ENCODE measurements around the gene PRKCE.

PRKCE gene

DNA sequence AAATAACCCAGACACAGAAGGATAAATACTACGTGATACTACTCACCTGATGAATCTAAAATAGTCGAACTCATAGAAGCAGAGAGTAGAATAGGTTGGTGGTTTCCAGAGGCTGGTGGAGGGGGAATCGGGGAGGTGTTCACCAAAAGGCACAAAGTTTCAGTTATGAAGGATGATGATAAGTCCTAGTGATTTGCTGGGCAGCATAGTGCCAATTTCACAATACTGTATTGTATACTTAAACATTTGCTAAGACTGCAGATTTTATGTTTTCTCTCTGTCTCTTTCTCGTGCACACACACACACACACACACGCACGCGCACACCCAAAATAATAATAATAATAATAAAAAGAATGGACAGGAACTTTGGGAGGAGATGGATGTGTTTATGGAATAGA is 425.4 kb downstream of the PRKCE start:
- DNase-seq (ENCODE audit: low spot score), result no peak

DNA sequence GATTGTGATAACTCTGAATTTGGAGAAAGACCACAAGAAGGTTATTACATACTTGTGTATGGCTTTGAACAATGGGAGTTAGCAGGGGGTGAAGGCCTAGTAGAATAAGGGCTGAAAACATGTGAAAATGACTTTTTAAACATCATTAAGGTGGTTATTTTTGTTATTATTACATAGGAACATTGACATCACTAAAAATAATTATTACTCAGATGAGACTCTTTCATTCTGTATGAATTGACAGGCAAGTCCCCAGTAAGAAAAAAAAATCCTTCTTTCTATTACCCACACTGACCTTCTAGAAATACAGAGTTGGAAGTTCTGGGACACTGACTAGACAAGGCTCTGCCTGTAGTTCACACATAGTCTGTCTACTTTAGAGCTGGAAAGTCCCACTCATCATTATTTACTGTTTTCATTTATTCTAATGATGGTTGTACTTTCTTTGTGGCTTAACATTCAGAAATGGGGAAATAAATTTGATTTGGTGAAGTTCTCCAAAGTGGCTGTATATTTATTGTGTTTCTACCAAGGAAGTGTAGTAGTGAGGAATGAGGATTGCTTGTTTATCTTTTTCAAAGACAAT is 426.1 kb downstream of the PRKCE start:
- no peak for DNase-seq (ENCODE audit: low spot score)

DNA sequence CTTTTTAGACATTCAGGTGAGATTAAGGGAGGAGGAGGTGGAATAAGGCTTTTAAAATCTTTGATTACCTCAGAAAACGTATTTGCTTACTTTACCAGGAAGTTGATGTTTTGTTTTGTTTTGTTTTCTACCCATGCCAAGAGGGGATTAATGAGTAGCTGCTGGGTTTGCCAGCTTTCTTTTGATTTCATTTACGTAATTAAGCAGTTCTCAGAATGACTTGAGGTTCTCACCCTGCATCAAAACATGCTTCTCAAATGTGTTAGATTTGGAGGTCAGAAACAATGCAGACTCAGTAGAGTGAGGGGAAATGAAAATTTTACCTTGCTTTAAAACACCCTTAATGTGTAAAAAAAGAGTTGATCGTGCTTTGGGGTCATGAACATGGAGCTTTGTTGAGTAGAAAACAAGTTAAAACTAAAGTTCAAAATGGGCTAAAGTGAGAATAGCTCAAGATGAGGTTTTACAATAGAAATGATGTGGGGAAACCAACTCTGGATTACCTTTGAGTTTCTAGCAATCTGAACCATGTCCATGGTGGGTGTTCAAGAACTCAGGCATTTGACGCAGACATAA is 428.6 kb downstream of the PRKCE start:
- DNase-seq (ENCODE audit: low spot score), result no peak

DNA sequence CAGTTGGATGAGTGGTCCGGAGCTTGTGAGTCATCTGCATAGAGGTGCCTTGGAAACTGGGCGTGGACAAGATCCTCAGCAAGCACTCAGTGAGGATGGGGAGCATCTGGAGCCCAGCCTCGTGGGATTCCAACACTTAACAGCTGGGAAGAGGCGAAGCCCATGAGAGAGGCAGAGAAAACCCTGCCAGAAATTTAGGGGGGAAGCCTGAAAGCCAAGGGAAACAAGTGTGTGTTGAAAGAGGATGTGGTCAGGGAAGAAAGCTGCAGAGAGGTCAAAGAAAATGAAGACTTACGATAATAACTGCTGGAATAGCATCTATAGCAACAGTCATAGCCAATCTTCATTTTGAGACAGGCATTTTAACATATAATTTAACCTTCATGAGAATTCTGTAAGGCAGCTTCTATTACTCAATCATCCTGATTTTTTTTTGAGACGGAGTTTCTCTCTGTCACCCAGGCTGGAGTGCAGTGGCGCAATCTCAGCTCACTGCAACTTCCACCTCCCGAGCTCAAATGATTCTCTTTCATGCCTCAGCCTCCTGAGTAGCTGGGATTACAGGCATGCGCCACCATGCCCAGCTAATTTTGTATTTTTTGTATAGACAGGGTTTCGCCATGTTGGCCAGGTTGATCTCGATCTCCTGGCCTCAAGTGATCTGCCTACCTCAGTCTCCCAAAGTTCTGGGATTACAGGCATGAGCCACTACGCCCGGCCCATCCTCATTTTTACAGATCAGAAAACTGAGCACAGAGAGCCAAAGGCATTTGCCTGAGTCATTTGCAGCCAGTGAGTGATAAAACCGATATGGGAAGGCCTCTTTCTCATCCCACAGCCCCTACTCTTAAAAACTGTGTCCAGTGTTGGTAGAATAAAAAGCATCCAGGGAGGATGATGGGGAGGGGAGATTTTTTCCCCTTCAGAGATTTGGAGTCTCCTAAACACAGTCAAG is 431.3 kb downstream of the PRKCE start:
- no peak for DNase-seq (ENCODE audit: low spot score)

DNA sequence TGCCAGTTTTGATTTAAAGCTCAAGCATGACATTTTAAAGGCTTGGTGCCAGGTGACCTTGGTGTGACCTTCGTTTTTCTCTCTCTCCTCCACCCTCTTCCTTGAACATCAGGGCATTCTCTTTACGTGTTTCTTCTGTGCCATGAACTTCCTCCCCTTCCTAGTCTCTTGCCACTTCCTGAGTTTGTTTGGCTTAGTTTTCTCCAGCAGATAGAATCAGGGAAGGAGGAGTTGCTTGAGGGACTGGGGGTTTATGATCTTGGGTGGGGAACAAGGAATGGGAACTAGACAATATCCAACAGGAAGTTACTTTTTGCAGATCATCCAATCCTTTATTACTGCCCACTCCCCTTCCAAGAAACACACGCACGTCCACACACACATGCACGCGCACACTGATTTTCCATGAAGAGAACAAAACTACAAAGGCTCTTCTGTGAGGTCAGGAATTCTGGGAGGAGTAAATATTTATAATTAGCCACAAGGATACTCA is 435.1 kb downstream of the PRKCE start:
- DNase-seq (ENCODE audit: low spot score), result no peak

DNA sequence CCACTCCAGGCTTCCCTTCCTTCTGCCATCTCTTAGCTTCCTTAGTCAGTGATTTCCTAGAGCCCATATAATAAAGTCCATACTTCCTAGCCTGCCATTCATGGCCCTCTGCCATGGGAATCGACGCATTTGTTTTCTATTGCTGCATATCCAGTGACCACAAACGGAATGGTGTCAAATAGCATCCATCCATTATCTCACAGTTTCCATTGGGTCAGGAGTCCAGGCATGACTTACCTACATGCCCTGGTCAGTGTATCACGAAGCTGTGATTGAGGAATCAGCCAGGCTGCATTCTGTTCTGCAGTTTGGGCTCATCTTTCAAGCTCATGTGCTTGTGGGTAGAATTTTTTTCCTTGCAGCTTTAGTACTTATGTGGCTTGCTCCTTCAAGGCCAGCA is 436.0 kb downstream of the PRKCE start:
- DNase-seq (ENCODE audit: low spot score), result no peak

DNA sequence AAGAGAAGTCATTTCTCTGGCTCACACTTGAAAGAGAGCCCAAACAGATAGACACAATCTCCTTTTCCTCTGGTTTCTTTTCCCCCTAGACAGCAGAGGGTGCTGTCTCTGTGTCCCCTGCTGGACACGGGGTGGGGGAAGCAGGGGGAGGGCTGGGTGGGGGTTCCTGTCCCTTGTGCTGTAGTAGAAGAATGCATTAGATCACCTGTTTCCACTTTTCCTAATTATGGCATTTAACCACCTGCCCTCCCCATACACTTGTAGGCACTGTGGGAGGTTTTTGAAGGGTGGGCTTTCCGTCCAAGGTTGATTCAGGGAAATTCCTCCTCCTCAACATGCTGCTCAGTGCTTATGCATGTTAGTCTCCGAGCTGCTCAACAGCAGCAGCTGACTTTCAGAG is 439.5 kb downstream of the PRKCE start:
- DNase-seq (ENCODE audit: low spot score), result peak; percentile 41

DNA sequence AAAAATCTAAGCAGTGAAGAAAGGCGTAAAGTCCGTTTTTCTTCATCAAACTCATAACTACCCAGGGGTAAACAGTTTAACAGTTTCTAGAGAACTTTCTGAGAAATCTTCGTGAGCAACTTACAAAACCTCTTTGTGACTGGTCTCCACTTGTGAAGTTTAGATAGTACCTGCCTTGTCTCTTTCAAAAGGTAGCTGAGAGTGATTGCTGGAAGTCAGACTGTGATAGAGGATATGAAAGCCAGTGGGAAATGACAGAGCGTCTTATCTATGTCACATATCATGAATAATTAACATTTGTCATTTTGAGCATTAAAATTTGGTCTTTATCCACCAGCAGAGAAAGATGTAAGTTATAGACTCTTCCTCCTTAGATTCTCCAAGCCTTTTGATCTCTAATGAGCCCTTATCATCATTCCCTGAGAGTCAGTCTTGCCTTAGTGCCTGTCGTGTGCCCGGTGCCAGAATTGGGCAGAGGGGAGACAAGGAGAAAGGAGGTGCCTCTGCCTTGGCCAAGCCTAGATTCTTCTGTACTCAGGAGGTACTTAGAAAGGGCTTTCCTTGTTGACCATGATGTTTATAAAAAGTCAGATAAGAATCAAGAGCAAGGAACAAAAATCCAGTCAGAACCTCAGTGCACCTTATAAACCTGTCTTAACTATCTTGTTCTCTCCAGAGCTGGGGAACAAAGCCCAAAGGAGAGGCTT is 440.6 kb downstream of the PRKCE start:
- no peak for DNase-seq (ENCODE audit: low spot score)

DNA sequence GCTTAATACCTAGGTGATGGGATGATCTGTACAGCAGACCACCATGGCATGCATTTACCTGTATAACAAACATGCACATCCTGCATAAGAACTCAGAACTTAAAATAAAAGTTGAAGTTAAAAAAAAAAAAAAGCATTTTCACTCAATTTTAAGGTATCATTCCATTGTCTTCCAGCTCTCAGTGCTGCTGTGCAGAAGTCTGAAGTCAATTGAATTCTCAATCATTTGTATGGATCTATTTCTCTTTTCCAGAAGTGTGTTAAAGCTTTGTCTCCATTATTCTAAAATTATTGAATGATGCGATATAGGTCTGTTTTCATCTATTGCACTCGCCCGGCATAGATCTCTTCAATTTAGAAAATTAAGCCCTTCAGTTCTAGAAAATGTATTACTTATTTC is 443.2 kb downstream of the PRKCE start:
- DNase-seq (ENCODE audit: low spot score), result no peak

DNA sequence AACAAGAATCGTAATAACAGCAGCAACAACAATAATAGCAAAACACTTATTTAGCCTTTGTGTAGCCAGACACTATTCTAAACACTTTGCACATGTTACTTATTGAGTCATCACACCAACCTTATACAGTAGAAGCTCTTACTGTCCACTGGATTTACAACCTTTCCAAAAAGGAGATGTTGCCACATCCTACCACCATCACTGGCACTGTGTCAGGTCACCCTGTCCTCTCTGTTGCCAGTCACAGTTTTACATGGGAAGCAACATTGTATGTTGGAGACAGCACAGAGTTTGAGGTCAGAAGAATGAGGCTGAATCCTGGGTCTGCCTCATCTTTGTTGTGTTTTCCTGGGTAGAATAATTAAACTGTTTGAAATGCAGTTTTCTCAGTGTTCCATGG is 444.4 kb downstream of the PRKCE start:
- DNase-seq (ENCODE audit: low spot score), result no peak

DNA sequence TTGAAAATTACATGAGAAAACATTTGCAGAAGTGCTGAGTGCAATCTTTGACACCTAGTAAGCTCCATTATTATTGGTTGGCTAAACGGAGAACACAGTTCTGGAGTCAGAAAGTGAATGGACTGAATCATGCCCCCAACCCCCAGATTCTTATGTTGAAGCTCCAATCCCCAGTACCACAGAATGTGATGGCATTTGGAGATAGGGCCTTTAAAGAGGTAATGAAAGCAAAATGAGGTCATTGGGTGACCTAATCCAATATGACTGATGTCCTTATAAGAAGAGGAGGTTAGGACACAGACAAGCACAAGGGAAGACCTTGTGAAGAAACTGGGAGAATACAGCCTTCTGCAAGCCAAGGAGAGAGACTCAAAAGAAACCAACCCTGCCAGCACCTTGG is 444.8 kb downstream of the PRKCE start:
- no peak for DNase-seq (ENCODE audit: low spot score)

DNA sequence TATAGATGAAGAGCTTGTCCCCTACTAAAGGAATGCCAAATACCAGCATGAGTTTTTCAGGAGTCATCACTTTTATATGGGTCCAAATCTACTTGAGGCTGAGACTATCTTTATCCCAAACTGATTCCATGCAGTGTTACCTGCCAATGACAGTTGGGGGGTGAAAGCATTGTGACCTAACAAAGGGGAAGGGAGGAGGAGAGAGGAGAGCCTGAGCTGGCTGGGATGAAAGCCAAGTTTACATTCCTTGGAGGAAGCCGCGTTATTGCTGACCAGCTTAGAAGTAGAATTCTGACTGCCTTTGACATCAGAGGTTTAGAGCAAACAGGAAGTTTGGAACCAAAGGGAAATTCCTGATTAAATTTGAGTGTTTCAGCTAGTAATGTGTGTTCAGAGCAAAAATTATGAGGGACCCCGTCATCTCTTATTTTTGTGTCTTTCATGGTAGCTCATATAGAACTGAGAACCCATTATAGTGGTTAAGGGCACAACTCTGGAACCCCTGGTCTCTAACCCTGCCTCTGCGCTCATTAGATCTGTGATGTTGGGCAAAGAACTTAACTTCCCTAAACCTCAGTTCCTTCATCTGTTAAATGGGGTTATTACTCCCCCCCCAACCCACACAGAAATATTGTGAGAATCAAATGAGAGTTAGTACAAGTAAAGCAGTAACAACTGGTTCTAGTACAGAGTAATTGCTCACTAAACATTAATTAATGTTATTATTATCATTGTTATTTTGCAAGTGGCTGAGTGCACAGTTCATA is 446.4 kb downstream of the PRKCE start:
- DNase-seq (ENCODE audit: low spot score), result peak; percentile 55

DNA sequence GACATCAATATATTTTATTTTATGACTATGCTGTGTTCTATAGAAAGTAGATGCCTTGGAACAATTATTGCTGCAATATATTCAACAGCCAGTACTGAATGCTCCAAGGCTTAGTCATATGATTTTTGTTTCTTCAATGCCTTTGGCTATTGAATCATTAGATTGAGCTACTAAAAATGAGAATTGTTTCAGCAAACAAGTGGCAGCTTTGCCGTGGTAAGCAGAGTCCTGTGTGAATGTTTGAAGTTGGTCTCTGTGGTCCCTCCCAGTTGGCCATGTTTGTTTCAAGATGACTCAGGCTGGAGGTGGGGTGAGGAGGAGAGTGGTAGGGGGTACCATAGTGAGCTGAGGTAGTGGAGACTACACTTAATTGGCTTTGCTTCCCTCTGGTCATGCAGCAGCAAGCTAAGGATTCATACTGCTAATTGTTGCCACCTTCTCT is 447.2 kb downstream of the PRKCE start:
- DNase-seq (ENCODE audit: low spot score), result no peak

DNA sequence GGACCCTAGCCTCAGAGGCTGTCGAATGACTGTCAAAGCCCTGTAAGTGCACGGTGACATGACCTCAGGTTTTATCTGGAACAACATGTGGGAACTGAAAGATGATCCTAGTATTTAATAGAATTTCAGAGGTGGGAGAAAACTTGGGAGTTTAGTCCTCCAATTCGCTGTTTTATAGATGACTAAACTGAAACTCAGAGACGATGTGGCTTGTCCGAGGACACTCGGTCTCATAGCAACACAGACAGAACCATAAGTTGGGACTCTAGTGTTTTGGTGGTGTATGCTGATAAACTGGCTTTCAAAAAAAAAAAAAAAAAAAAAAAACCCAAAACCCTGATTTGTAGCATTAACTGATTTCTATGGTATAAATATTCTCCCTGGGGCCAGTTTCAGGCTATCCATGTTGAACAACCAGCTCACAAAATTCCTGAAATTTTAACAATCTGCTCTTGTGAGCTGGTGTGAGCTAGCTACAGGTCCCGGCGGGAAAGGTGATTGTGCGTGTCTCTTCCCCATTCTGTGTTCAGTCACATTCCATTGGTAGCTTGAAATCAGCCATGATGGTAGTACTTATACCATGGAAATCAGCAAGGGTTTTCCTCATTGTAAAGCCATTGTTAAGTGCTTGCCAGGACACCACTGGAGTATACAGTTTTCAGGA is 450.2 kb downstream of the PRKCE start:
- DNase-seq (ENCODE audit: low spot score), result no peak

DNA sequence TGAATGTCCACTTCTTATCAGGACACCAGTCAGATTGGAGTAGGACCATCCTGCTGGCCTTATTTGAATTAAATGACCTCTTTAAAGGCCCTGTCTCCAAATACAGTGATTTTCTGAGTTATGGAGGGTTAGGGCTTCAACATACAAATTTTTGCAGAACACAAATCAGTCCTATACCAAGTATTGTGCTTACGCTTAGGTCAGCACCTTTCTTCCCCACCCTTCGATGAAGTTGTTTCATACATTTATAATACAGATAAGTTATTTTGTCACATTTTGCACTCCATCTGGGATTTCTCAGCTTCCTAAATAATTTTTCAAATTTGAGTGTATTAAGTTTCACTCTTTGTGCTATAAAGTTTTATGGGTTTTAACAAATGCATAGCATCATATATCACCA is 455.2 kb downstream of the PRKCE start:
- no peak for DNase-seq (ENCODE audit: low spot score)

DNA sequence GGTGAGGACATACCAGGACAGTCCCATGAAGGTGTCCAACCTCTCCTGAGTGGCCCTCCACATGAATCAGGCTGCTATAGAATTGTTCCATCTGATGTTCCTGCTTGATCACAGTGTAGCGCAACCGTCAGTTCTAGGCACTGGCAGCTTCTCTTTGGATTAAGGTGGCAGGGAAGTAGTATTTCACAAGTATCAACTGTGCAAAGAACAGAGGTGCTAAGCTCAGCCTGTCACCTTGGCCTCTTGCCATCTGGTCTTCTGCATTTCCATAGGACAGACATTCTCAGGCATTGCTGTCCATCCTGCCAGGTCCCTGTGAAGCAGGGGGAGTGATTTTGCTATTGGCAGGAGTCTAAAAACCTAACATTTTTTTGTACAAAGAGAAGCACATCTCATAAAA is 463.5 kb downstream of the PRKCE start:
- DNase-seq (ENCODE audit: low spot score), result no peak

DNA sequence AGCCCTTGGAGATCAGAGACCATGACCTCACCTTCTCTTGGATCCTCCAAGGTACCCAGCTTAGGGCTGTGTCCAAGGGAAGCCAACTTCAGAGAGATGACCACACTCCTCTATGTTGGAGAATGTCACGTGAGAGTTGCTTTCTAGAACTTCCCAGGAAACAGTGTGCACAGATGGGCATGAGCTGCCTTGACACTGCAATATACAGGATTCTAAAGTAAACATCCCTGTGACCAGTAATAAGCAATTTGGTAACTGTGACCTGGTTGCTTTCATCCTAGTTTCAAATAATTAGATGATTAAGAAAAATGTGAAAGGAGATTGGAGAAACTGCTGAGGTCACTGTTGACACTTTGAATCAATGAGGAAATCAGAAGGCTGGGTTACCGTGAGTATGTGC is 464.7 kb downstream of the PRKCE start:
- DNase-seq (ENCODE audit: low spot score), result no peak

DNA sequence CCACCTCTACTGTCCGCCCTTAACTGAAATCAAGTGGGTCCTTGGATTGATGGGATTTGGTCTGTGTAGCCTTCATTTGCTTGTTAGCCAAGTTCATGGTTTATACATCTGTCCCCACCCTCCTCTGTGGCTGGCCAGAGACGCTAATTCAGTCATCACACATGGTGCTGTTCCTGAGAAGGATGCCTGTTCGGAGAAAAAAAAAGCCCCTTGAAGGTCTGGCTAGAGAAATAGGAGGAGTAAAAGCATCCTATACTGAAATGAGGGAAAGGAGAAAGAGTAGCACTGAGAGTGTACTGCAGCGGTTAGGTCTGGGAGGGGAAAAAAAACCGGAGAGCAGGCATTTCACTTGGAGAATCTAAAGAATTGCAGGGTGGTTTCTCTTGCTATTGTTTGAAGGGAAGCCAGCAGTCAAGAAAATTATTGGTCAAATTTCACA is 465.1 kb downstream of the PRKCE start:
- DNase-seq (ENCODE audit: low spot score), result no peak

DNA sequence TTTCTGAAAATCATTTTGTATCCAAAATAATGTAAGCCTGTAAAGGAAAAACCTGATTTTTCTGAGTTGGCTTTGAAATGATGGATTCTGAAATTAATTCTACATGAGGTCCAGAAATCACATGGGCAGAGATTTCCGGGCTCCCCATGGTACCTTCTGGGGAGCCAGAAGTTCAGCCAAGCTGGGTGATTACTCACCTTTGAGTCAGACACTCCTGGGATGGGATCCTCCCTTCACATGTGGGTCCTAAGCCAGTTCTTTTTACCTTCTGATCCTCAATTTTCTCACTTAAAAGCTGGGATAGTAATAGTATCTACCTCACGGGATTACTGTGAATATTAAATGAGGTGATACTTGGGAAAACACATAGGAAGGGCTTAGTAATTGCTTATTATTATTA is 465.9 kb downstream of the PRKCE start:
- DNase-seq (ENCODE audit: low spot score), result no peak

DNA sequence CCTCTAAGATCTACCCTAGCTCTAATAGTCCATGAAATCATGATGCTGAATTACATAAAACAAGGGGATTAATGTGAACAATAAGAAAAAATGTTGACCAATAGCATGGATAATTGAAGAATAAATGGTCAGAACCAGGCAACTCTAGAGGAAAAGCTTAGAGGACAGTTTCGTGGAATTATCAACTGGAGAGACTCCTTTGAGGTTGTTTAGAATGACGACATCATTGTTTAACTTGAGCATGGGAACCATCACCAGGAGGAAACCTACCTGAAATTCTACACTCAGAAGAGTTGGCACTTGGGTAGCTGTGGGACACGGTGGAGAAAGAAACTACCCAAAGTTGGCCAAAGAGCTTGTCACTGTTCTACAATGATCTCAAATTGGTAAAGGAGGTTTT is 466.5 kb downstream of the PRKCE start:
- DNase-seq (ENCODE audit: low spot score), result no peak

Data from iPS-NIHi11 (cell line).